ENCODE data around the gene AGER.

- TF ChIP-seq POLR2A (IDR thresholded peaks at IDR 0.05): no peak
- TF ChIP-seq CTCF (IDR thresholded peaks at IDR 0.05): no peak
Observed at GRCh38 chr6:32148289-32149091, 35.6 kb downstream of the AGER start.
